Measurements from ENCODE around the gene PGGHG.
"Not testable (repeated sequence)": the region's sequence is repeated elsewhere in the genome, so short reads cannot be mapped to it uniquely, and the experiment has no call there.

DNA sequence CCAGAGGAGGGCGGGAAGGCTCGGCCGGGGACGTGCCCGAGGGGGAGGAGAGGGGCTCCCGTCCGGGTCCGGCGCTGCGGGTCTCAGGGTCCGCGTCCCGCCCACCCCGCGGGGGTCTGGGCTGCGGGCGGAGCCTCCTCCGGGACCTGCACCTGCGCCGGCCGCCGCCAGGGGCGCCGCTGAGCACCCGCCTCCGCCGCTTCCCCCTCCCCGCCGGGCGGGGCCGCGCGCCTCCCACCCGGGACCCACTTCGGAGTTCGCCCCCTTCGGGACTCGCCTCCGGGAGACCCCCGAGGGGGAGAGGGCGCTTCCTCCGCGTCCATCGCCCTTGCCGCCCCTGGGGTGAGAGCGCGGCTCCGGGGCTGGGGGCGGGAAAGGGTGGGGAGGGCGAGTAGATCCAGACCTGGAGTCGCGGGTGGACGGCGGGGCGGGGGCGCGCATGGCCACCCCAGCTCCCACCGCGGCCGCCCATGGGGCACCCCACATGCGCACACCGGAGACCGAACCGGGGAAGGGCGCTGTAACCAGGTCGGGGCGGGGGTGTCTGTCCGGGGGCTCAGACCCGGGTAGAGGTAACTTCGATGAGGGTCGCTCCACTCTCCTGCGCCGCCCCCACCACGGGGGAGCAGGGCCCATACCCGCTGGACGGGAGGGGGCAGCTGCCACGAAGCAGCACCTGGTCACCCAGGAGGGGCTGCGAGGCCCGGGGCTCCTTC, 29.6 kb downstream of the PGGHG start:
- TF ChIP-seq, protein P1, sequence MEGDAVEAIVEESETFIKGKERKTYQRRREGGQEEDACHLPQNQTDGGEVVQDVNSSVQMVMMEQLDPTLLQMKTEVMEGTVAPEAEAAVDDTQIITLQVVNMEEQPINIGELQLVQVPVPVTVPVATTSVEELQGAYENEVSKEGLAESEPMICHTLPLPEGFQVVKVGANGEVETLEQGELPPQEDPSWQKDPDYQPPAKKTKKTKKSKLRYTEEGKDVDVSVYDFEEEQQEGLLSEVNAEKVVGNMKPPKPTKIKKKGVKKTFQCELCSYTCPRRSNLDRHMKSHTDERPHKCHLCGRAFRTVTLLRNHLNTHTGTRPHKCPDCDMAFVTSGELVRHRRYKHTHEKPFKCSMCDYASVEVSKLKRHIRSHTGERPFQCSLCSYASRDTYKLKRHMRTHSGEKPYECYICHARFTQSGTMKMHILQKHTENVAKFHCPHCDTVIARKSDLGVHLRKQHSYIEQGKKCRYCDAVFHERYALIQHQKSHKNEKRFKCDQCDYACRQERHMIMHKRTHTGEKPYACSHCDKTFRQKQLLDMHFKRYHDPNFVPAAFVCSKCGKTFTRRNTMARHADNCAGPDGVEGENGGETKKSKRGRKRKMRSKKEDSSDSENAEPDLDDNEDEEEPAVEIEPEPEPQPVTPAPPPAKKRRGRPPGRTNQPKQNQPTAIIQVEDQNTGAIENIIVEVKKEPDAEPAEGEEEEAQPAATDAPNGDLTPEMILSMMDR (IDR thresholded peaks at IDR 0.05), result not testable (repeated sequence)
- TF ChIP-seq POLR2A (IDR thresholded peaks at IDR 0.05), result not testable (repeated sequence)
